Activated naive CD4-positive, alpha-beta T cell treated with anti-CD3 and anti-CD28 coated beads, Interleukin-2, amount 10 ng/mL, durations not matched to agents 5 hours and 36 hours (primary cell): ENCODE data around the gene HS3ST6. TPM values are rescaled to one million over a fixed set of nuclear protein-coding genes. Genes with fewer than 3 reads are reported as not detected.

ENCODE experiments used
- total RNA-seq, 2 experiments: library from RNA; stranded (reverse); gene quantifications; one replicate each; pipeline ENCODE4 v1.2.3, GENCODE V29; 2021

The HS3ST6 gene
- not detected for total RNA-seq

GRCh38 chr16:1918351-1919326 lies at the start of gene HS3ST6:
HS3ST6 (minus strand) TSS chr16:1918415; CDS start chr16:1918323, 92 bp downstream.

GRCh38 chr16:1966460-1966859 lies 48.2 kb upstream of the HS3ST6 start, which contains the start of gene RNF151:
RNF151 (plus strand) TSS chr16:1966856; CDS start chr16:1966882, 26 bp downstream.

GRCh38 chr16:1964506-1965395 lies 46.5 kb upstream of the HS3ST6 start, which contains the start of gene RPS2:
RPS2 (minus strand) TSS chr16:1964826; CDS start chr16:1964625, 201 bp downstream.

GRCh38 chr16:1959269-1960039 lies 41.2 kb upstream of the HS3ST6 start, which contains the start of gene NDUFB10:
NDUFB10 (plus strand) TSS chr16:1959538; CDS start chr16:1959625, 87 bp downstream.

GRCh38 chr16:1942810-1943726 lies 24.9 kb upstream of the HS3ST6 start, which contains the start of gene MSRB1:
MSRB1 (minus strand) TSS chr16:1943199; CDS start chr16:1943156, 43 bp downstream.

GRCh38 chr16:1871974-1872635 lies 46.1 kb downstream of the HS3ST6 start, which contains the start of gene MEIOB:
MEIOB (minus strand) TSS chr16:1872164; CDS start chr16:1868175, 3,989 bp downstream.

Other genes starting within 250 kb of the HS3ST6 start
- 10 to 100 TPM; 45.1 to 47.1 TPM for gene JPT2, start 240.1 kb downstream of the HS3ST6 start, total RNA-seq
- 100 to 1,000 TPM; 107 to 115 TPM for gene MAPK8IP3, start 212.2 kb downstream of the HS3ST6 start, total RNA-seq
- 10 to 100 TPM; 43.1 to 45.1 TPM for gene NME3, start 146.9 kb downstream of the HS3ST6 start, total RNA-seq
- 10 to 100 TPM; 26.6 to 27.4 TPM for gene EME2, start 145.6 kb downstream of the HS3ST6 start, total RNA-seq
- gene MRPS34, start 145.3 kb downstream of the HS3ST6 start, total RNA-seq = 10 to 100 TPM; 88.3 to 89.4 TPM
- 10 to 100 TPM; 53.5 to 53.7 TPM for gene SPSB3, start 135.8 kb downstream of the HS3ST6 start, total RNA-seq
- gene NUBP2, start 135.5 kb downstream of the HS3ST6 start, total RNA-seq = 10 to 100 TPM; 45.7 to 47.8 TPM
- gene IGFALS, start 124.7 kb downstream of the HS3ST6 start, total RNA-seq = under 1 TPM in 1 of 2 experiments, not detected in 1; 0.15 TPM
- gene HAGH, start 91.6 kb downstream of the HS3ST6 start, total RNA-seq = 10 to 100 TPM; 41.0 to 44.3 TPM
- 10 to 100 TPM; 11.3 to 11.5 TPM for gene FAHD1, start 91.2 kb downstream of the HS3ST6 start, total RNA-seq
- gene MEIOB, start 46.3 kb downstream of the HS3ST6 start, total RNA-seq = not detected
- 10 to 100 TPM; 13.7 to 13.8 TPM for gene MSRB1, start 24.8 kb upstream of the HS3ST6 start, total RNA-seq
- not detected for gene RPL3L, start 36.3 kb upstream of the HS3ST6 start, total RNA-seq
- 100 to 1,000 TPM; 110 to 120 TPM for gene NDUFB10, start 41.1 kb upstream of the HS3ST6 start, total RNA-seq
- 1,000 to 10,000 TPM; 3,275 to 3,410 TPM for gene RPS2, start 46.4 kb upstream of the HS3ST6 start, total RNA-seq
- gene RNF151, start 48.4 kb upstream of the HS3ST6 start, total RNA-seq = not detected
- 10 to 100 TPM; 24.4 to 27.4 TPM for gene TBL3, start 53.6 kb upstream of the HS3ST6 start, total RNA-seq
- under 1 TPM; 0.40 to 0.77 TPM for gene NOXO1, start 63.1 kb upstream of the HS3ST6 start, total RNA-seq
- 10 to 100 TPM; 26.6 to 27.3 TPM for gene GFER, start 65.8 kb upstream of the HS3ST6 start, total RNA-seq
- gene SYNGR3, start 71.6 kb upstream of the HS3ST6 start, total RNA-seq = 1 to 10 TPM; 2.2 to 2.8 TPM
- gene ZNF598, start 91.4 kb upstream of the HS3ST6 start, total RNA-seq = 10 to 100 TPM; 51.5 to 52.2 TPM
- under 1 TPM; 0.24 to 0.48 TPM for gene NPW, start 101.4 kb upstream of the HS3ST6 start, total RNA-seq
- 1 to 10 TPM; 2.8 to 3.2 TPM for gene NHERF2, start 108.5 kb upstream of the HS3ST6 start, total RNA-seq
- 10 to 100 TPM; 21.4 to 21.8 TPM for gene NTHL1, start 129.4 kb upstream of the HS3ST6 start, total RNA-seq
- gene TSC2, start 129.6 kb upstream of the HS3ST6 start, total RNA-seq = 100 to 1,000 TPM; 106 to 109 TPM
- gene PKD1, start 217.5 kb upstream of the HS3ST6 start, total RNA-seq = 10 to 100 TPM; 66.5 to 78.0 TPM
- gene RAB26, start 230.2 kb upstream of the HS3ST6 start, total RNA-seq = under 1 TPM in 1 of 2 experiments, not detected in 1; 0.15 TPM
- gene TRAF7, start 237.4 kb upstream of the HS3ST6 start, total RNA-seq = 10 to 100 TPM; 57.4 to 58.9 TPM